ENCODE measurements around the gene IRS1.

Gene IRS1

GRCh38 chr2:226794751-226795171, 4.9 kb downstream of the IRS1 start:
- Histone ChIP-seq H3K4me3 (ENCODE audit: low read depth, low read length) (peak overlapping the region; percentile 11), H3K9me3 (ENCODE audit: control insufficient read depth, insufficient read depth, low read length) (no peaks in the 10 kb centered on the region), H3K36me3 (ENCODE audit: control insufficient read depth, insufficient read depth, low read length) (peaks cover 20% of the 10 kb centered on the region), H3K27me3 (ENCODE audit: control insufficient read depth, insufficient read depth, low read length) (no peaks in the 10 kb centered on the region), H3K9ac (ENCODE audit: low read depth, low read length) (no peak overlapping the region), H3K4me1 (ENCODE audit: control insufficient read depth, insufficient read depth, low read length) (no peaks in the 10 kb centered on the region)

- Histone ChIP-seq H3K27me3 (ENCODE audit: control insufficient read depth, insufficient read depth, low read length) (no peaks in the 10 kb centered on the region), H3K36me3 (ENCODE audit: control insufficient read depth, insufficient read depth, low read length) (peaks cover 20% of the 10 kb centered on the region), H3K4me3 (ENCODE audit: low read depth, low read length) (peak overlapping the region; percentile 11), H3K9me3 (ENCODE audit: control insufficient read depth, insufficient read depth, low read length) (no peaks in the 10 kb centered on the region), H3K9ac (ENCODE audit: low read depth, low read length) (no peak overlapping the region), H3K4me1 (ENCODE audit: control insufficient read depth, insufficient read depth, low read length) (no peaks in the 10 kb centered on the region)
Observed at GRCh38 chr2:226794196-226794661, 5.4 kb downstream of the IRS1 start.

GRCh38 chr2:226793646-226794045, 6.0 kb downstream of the IRS1 start:
- no peak overlapping the region for H3K4me3 ChIP-seq (ENCODE audit: low read depth, low read length)
- H3K27me3 ChIP-seq (ENCODE audit: control insufficient read depth, insufficient read depth, low read length) = no peaks in the 10 kb centered on the region
- H3K9ac ChIP-seq (ENCODE audit: low read depth, low read length) = no peak overlapping the region
- no peaks in the 10 kb centered on the region for H3K4me1 ChIP-seq (ENCODE audit: control insufficient read depth, insufficient read depth, low read length)
- H3K9me3 ChIP-seq (ENCODE audit: control insufficient read depth, insufficient read depth, low read length) = no peaks in the 10 kb centered on the region
- peaks cover 20% of the 10 kb centered on the region for H3K36me3 ChIP-seq (ENCODE audit: control insufficient read depth, insufficient read depth, low read length)

GRCh38 chr2:226792155-226792881, 7.3 kb downstream of the IRS1 start:
- Histone ChIP-seq H3K36me3 (ENCODE audit: control insufficient read depth, insufficient read depth, low read length) (peaks cover 14% of the 10 kb centered on the region), H3K4me3 (ENCODE audit: low read depth, low read length) (peak overlapping the region; percentile 61), H3K27me3 (ENCODE audit: control insufficient read depth, insufficient read depth, low read length) (no peaks in the 10 kb centered on the region), H3K9ac (ENCODE audit: low read depth, low read length) (peak overlapping the region; percentile 55), H3K9me3 (ENCODE audit: control insufficient read depth, insufficient read depth, low read length) (no peaks in the 10 kb centered on the region), H3K4me1 (ENCODE audit: control insufficient read depth, insufficient read depth, low read length) (no peaks in the 10 kb centered on the region)

GRCh38 chr2:226791487-226792081, 8.0 kb downstream of the IRS1 start:
- Histone ChIP-seq H3K9ac (ENCODE audit: low read depth, low read length) (peak overlapping the region; percentile 57), H3K9me3 (ENCODE audit: control insufficient read depth, insufficient read depth, low read length) (no peaks in the 10 kb centered on the region), H3K27me3 (ENCODE audit: control insufficient read depth, insufficient read depth, low read length) (no peaks in the 10 kb centered on the region), H3K4me3 (ENCODE audit: low read depth, low read length) (peak overlapping the region; percentile 61), H3K36me3 (ENCODE audit: control insufficient read depth, insufficient read depth, low read length) (peaks cover 9% of the 10 kb centered on the region), H3K4me1 (ENCODE audit: control insufficient read depth, insufficient read depth, low read length) (no peaks in the 10 kb centered on the region)

GRCh38 chr2:226791056-226791486, 8.5 kb downstream of the IRS1 start:
- no peaks in the 10 kb centered on the region for H3K9me3 ChIP-seq (ENCODE audit: control insufficient read depth, insufficient read depth, low read length)
- peak overlapping the region; percentile 50 for H3K4me3 ChIP-seq (ENCODE audit: low read depth, low read length)
- peaks cover 4% of the 10 kb centered on the region for H3K36me3 ChIP-seq (ENCODE audit: control insufficient read depth, insufficient read depth, low read length)
- H3K27me3 ChIP-seq (ENCODE audit: control insufficient read depth, insufficient read depth, low read length) = no peaks in the 10 kb centered on the region
- H3K9ac ChIP-seq (ENCODE audit: low read depth, low read length) = peak overlapping the region; percentile 57
- H3K4me1 ChIP-seq (ENCODE audit: control insufficient read depth, insufficient read depth, low read length) = no peaks in the 10 kb centered on the region

- Histone ChIP-seq H3K9me3 (ENCODE audit: control insufficient read depth, insufficient read depth, low read length) (no peaks in the 10 kb centered on the region), H3K4me1 (ENCODE audit: control insufficient read depth, insufficient read depth, low read length) (no peaks in the 10 kb centered on the region), H3K27me3 (ENCODE audit: control insufficient read depth, insufficient read depth, low read length) (no peaks in the 10 kb centered on the region), H3K4me3 (ENCODE audit: low read depth, low read length) (peak overlapping the region; percentile 50), H3K36me3 (ENCODE audit: control insufficient read depth, insufficient read depth, low read length) (no peaks in the 10 kb centered on the region), H3K9ac (ENCODE audit: low read depth, low read length) (no peak overlapping the region)
Observed at GRCh38 chr2:226790431-226790830, 9.2 kb downstream of the IRS1 start.

- H3K4me1 ChIP-seq (ENCODE audit: control insufficient read depth, insufficient read depth, low read length) = no peaks in the 10 kb centered on the region
- H3K9me3 ChIP-seq (ENCODE audit: control insufficient read depth, insufficient read depth, low read length) = no peaks in the 10 kb centered on the region
- no peaks in the 10 kb centered on the region for H3K27me3 ChIP-seq (ENCODE audit: control insufficient read depth, insufficient read depth, low read length)
- no peaks in the 10 kb centered on the region for H3K36me3 ChIP-seq (ENCODE audit: control insufficient read depth, insufficient read depth, low read length)
- no peak overlapping the region for H3K9ac ChIP-seq (ENCODE audit: low read depth, low read length)
- H3K4me3 ChIP-seq (ENCODE audit: low read depth, low read length) = no peak overlapping the region
Observed at GRCh38 chr2:226790011-226790410, 9.6 kb downstream of the IRS1 start.

GRCh38 chr2:226788881-226789490, 10.6 kb downstream of the IRS1 start:
- Histone ChIP-seq H3K9ac (ENCODE audit: low read depth, low read length) (no peak overlapping the region), H3K4me1 (ENCODE audit: control insufficient read depth, insufficient read depth, low read length) (no peaks in the 10 kb centered on the region), H3K27me3 (ENCODE audit: control insufficient read depth, insufficient read depth, low read length) (no peaks in the 10 kb centered on the region), H3K36me3 (ENCODE audit: control insufficient read depth, insufficient read depth, low read length) (no peaks in the 10 kb centered on the region), H3K9me3 (ENCODE audit: control insufficient read depth, insufficient read depth, low read length) (no peaks in the 10 kb centered on the region), H3K4me3 (ENCODE audit: low read depth, low read length) (no peak overlapping the region)

GRCh38 chr2:226788064-226788463, 11.6 kb downstream of the IRS1 start:
- no peak overlapping the region for H3K4me3 ChIP-seq (ENCODE audit: low read depth, low read length)
- no peaks in the 10 kb centered on the region for H3K4me1 ChIP-seq (ENCODE audit: control insufficient read depth, insufficient read depth, low read length)
- H3K9me3 ChIP-seq (ENCODE audit: control insufficient read depth, insufficient read depth, low read length) = no peaks in the 10 kb centered on the region
- H3K27me3 ChIP-seq (ENCODE audit: control insufficient read depth, insufficient read depth, low read length) = no peaks in the 10 kb centered on the region
- H3K9ac ChIP-seq (ENCODE audit: low read depth, low read length) = no peak overlapping the region
- no peaks in the 10 kb centered on the region for H3K36me3 ChIP-seq (ENCODE audit: control insufficient read depth, insufficient read depth, low read length)

- no peak overlapping the region for H3K9ac ChIP-seq (ENCODE audit: low read depth, low read length)
- no peaks in the 10 kb centered on the region for H3K9me3 ChIP-seq (ENCODE audit: control insufficient read depth, insufficient read depth, low read length)
Observed at GRCh38 chr2:226783885-226784284, 15.7 kb downstream of the IRS1 start.

More at GRCh38 chr2:226783885-226784284, 15.7 kb downstream of the IRS1 start:
- no peaks in the 10 kb centered on the region for H3K36me3 ChIP-seq (ENCODE audit: control insufficient read depth, insufficient read depth, low read length)
- no peaks in the 10 kb centered on the region for H3K27me3 ChIP-seq (ENCODE audit: control insufficient read depth, insufficient read depth, low read length)
- H3K4me1 ChIP-seq (ENCODE audit: control insufficient read depth, insufficient read depth, low read length) = no peaks in the 10 kb centered on the region
- H3K4me3 ChIP-seq (ENCODE audit: low read depth, low read length) = no peak overlapping the region

All from iPS-15b (cell line).